K562 treated with DMSO at 1 percent for 48 hours (cell line): ENCODE measurements around the gene BTNL8. TPM values are rescaled to one million over a fixed set of nuclear protein-coding genes. Genes with fewer than 3 reads are reported as not detected.

Experiments
- total RNA-seq: library from RNA; unstranded; fragments of 300-600 nt; gene quantifications from 2 replicates; pipeline ENCODE4 v1.2.3, GENCODE V29; 2022; ENCODE audit warnings: low replicate concordance; ENCODE audit errors: extremely low read depth

The BTNL8 gene
- total RNA-seq = not detected in 2 replicates

DNA sequence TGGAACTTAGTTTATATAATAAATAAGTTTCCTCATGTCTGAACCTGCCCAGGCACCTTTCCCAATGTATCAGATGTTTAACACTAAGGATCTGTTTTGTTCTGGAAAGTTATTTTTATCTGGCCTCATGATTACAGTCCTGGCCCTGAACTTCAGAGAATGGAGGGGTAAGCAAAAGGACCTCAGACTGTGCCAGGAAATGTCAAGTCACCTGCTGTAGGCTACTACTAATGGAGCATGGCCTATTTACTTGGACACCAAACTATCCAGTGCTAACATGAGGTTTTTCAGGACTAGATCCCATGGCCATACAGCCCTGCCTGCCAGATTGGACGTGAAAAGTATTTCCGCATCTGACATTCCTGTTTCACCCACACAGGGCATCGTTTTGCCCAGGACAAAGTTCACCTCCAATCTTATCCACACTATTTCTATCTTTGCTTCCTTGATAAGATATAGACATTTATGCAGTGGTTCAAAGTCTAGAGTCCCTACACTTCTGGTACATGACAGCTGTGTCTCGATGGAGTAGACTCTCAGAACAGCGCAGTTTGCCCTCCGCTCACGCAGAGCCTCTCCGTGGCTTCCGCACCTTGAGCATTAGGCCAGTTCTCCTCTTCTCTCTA is at the start of gene BTNL8:
TSS of gene BTNL8 (plus strand) at position 539 of the 626 bp plus-strand sequence. CDS start 152 bp downstream, outside the sequence.

DNA sequence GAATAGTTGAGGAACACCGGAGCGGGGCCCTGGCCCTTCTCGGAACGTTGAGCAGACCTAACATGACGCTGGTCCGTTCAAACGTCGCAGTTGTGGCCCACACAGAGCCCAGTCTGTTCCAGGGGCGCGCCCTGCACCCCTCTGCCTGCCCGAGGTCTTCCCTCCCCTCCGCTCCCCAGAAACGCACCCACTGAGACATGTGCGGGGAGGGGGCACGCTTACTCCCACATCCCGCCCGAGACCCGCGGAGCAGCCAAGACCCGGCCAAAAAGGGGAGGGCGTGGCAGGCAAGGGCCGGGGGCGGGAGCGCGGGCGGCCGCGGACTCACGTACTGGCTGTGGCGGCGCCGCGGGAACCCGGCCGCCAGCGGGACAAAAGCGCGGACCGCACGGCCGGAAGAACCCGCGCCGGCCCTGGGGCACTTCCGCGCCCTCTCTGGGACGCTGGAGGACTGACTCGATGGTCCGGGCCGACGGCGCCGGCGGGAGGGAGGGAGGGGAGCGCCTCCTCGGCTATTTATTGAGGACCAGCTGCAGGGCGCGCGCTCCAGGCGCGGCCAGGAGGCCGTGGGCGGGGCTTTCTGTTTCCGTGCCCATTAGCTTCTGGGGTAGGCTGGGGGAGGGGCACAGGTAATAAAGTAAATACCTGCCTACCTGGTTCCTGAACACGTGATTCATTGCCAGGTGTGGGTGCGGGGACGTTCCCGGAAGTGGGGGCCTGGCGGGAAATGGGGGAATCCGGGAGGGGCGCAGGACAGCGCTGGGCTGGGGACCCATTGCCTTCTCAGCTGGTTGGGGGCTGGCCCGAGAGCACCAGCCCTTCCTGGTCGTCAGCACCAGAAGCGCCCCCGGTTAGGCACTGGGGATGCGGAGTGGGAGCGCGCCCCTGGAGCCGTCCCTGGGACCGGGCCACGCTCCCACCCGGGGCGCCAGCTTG is 37.8 kb upstream of the BTNL8 start, which contains the start of gene ZFP62:
TSS of gene ZFP62 (minus strand) at position 390 of the 936 bp plus-strand sequence. CDS start at position 333, 57 bp downstream.

GRCh38 chr5:180988592-180988991 is 89.6 kb downstream of the BTNL8 start, which contains the start of gene BTNL3:
Gene BTNL3 (plus strand): TSS chr5:180988846. CDS start chr5:180989029, 183 bp downstream.

Other genes starting within 250 kb of the BTNL8 start
- not detected in 2 replicates for gene FLT4, start 249.6 kb upstream of the BTNL8 start, total RNA-seq
- gene OR2Y1, start 159.1 kb upstream of the BTNL8 start, total RNA-seq = not detected in 2 replicates
- not detected in 2 replicates for gene MGAT1, start 96.4 kb upstream of the BTNL8 start, total RNA-seq
- not detected in 2 replicates for gene ZFP62, start 37.9 kb upstream of the BTNL8 start, total RNA-seq
- not detected in 2 replicates for gene BTNL3, start 89.7 kb downstream of the BTNL8 start, total RNA-seq
- gene BTNL9, start 141.1 kb downstream of the BTNL8 start, total RNA-seq = not detected in 2 replicates
- not detected in 2 replicates for gene OR2V1, start 232.0 kb downstream of the BTNL8 start, total RNA-seq
- not detected in 2 replicates for gene OR2V2, start 248.4 kb downstream of the BTNL8 start, total RNA-seq